RWPE2 (cell line): ENCODE measurements around the gene REN.

Source experiments
- ATAC-seq: fragments of 200-7000 bp; cut with Tn5 transposase; 3 replicates; pipeline ENCODE4 v1.9.1; 2021; ENCODE audit warnings: low read depth
- DNase-seq: peaks from one replicate; pipeline ENCODE4 v3.0.0-alpha.2; 2020; ENCODE audit warnings: low spot score
- H3K27ac ChIP-seq: fragments of 450-650 bp; 2 replicates; pipeline ENCODE4 v1.5.1; 2017; ENCODE audit warnings: mild to moderate bottlenecking; ENCODE audit not compliant: poor library complexity, severe bottlenecking
- H3K27me3 ChIP-seq: fragments of 250-450 bp; sonication (Bioruptor Pico); 2 replicates; pipeline ENCODE4 v1.5.1; 2021; ENCODE audit warnings: mild to moderate bottlenecking, moderate library complexity; ENCODE audit not compliant: insufficient read depth, poor library complexity, severe bottlenecking
- H3K36me3 ChIP-seq: fragments of 250-450 bp; sonication (Bioruptor Pico); 2 replicates; pipeline ENCODE4 v1.5.1; 2020; ENCODE audit warnings: low read depth, mild to moderate bottlenecking, moderate library complexity
- H3K4me1 ChIP-seq: fragments of 250-450 bp; sonication (Bioruptor Pico); 2 replicates; pipeline ENCODE4 v1.5.1; 2021; ENCODE audit warnings: mild to moderate bottlenecking, moderate library complexity; ENCODE audit not compliant: insufficient read depth, poor library complexity, severe bottlenecking
- H3K4me3 ChIP-seq: fragments of 250-450 bp; sonication (Bioruptor Pico); 2 replicates; pipeline ENCODE4 v1.5.1; 2021; ENCODE audit warnings: mild to moderate bottlenecking, moderate library complexity; ENCODE audit not compliant: severe bottlenecking
- H3K9me3 ChIP-seq: fragments of 250-450 bp; sonication (Bioruptor Pico); 2 replicates; pipeline ENCODE4 v1.5.1; 2021; ENCODE audit warnings: mild to moderate bottlenecking, moderate library complexity; ENCODE audit not compliant: severe bottlenecking
- TF ChIP-seq, protein P1 (sequence below): fragments of 450-650 bp; IDR thresholded peaks from one replicate; pipeline ENCODE4 v1.5.1; 2017; ENCODE audit warnings: mild to moderate bottlenecking, moderate library complexity; ENCODE audit not compliant: poor library complexity, severe bottlenecking

The REN gene

DNA sequence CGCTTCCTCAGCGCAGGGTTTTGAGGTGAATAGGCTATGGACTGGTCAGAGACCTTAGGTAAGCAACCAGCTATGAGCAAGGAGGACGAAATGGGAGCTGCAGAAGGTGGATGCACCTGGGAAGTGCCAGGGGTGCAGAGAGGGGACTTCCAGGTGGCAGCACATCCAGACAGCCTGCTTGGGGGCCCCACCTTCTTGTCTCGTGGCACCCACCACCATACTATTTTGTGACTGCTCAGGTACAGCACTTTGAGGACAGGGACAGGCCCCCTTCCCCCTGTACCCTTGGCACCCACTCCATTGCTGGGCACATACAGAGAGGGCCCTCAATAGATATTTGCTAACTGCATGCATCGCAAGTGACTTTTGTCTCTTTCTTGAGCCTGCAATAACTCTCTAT lies 30.9 kb upstream of the REN start:
- Histone ChIP-seq H3K36me3 (no peaks in the 10 kb centered on the region), H3K27me3 (no peaks in the 10 kb centered on the region), H3K27ac (no peak overlapping the region), H3K9me3 (no peaks in the 10 kb centered on the region), H3K4me1 (peaks cover 13% of the 10 kb centered on the region), H3K4me3 (no peak overlapping the region)
- ATAC-seq = no peak
- TF ChIP-seq, protein P1, sequence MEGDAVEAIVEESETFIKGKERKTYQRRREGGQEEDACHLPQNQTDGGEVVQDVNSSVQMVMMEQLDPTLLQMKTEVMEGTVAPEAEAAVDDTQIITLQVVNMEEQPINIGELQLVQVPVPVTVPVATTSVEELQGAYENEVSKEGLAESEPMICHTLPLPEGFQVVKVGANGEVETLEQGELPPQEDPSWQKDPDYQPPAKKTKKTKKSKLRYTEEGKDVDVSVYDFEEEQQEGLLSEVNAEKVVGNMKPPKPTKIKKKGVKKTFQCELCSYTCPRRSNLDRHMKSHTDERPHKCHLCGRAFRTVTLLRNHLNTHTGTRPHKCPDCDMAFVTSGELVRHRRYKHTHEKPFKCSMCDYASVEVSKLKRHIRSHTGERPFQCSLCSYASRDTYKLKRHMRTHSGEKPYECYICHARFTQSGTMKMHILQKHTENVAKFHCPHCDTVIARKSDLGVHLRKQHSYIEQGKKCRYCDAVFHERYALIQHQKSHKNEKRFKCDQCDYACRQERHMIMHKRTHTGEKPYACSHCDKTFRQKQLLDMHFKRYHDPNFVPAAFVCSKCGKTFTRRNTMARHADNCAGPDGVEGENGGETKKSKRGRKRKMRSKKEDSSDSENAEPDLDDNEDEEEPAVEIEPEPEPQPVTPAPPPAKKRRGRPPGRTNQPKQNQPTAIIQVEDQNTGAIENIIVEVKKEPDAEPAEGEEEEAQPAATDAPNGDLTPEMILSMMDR = no peak
- no peak for DNase-seq

DNA sequence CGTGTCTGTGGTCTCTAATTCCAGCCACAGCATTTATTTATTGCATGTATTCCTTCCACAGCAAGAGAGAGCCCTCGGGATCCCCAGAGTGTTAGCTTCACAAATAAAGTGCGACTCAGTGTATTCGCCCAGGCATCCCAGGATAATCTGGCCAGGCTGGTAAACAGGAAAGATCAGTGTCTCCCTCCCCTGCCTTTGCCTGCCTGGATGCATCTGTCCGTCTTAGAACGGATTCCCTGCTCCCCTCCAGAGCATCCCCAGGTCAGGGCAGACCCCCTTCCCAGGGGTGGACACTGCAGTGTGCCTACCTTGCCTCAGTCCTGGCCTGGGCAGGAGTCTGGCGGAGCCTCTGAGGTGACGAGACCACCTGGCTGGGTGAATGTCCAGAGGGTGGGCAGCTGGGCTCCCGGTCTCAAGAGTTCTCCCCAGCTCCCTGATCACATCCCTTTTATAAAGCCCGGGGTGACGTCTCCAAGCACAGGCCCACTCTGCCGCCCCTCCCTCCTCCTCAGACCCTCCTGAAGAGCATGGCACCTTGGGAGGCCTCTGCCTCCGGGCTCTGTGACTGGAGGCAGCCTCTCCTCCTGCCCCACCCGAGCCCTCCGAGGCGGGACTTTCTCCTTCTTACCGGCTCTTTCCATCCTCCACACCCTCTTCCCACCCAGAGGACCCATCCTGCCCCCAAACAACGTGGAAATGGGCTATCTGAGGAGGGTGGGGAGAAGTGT lies 30.1 kb upstream of the REN start, which contains the start of gene KISS1:
Gene KISS1 (minus strand): TSS at position 424 of the 728 bp plus-strand sequence. CDS start 3,615 bp downstream, outside the sequence.
- no peak within 1 kb of the TSS for H3K27ac ChIP-seq
- no peak within 1 kb of the TSS for H3K4me3 ChIP-seq
- H3K27me3 ChIP-seq = no peaks in the 10 kb centered on the region
- no peak for ATAC-seq
- TF ChIP-seq, protein P1 = no peak
- H3K36me3 ChIP-seq = no peaks in the 10 kb centered on the region
- H3K9me3 ChIP-seq = no peaks in the 10 kb centered on the region
- H3K4me1 ChIP-seq = peaks cover 13% of the 10 kb centered on the region
- DNase-seq = no peak

DNA sequence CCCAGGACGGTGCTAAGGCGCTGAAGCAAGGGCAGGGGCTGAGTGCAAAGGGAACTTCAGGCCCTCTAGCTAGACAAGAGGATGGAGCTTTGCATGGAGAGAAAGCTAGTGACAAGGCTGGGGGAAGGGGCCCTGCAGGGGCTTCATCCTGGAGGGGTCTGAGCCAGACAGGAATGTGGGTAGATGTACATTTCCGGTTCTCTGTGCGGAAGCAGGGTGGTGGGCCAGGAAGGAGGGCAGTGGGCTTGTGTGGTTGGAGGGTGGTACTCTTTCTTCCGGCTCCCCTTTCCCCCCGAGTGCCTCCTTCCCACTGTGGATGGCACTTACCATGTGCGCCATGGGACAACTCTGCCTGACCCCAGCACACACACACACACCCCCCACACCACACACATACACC lies 28.6 kb upstream of the REN start:
- Histone ChIP-seq H3K9me3 (no peaks in the 10 kb centered on the region), H3K36me3 (no peaks in the 10 kb centered on the region), H3K27ac (no peak overlapping the region), H3K27me3 (no peaks in the 10 kb centered on the region), H3K4me3 (no peak overlapping the region), H3K4me1 (peaks cover 20% of the 10 kb centered on the region)
- TF ChIP-seq, protein P1 = no peak
- no peak for DNase-seq
- no peak for ATAC-seq

DNA sequence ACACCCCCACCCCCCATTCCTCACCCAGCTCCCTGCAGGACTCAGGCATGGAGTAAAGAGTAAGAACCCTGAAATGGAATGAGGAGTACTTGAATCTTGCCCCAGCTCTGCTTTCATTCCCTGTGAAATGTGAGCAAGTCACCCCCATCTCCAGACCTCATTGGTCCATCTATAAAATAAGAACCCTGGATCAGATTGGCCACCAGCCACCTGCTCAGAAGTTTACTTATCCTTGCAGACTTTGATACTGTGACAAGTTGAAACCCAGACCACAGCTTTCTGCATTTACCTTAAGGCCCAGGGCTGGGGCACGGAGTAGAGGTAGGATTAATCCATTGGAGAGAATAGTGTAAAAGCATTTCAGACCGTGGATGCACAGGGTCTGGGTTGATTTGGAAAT lies 27.9 kb upstream of the REN start:
- Histone ChIP-seq H3K36me3 (no peaks in the 10 kb centered on the region), H3K9me3 (no peaks in the 10 kb centered on the region), H3K27me3 (no peaks in the 10 kb centered on the region), H3K27ac (no peak overlapping the region), H3K4me3 (no peak overlapping the region), H3K4me1 (peaks cover 18% of the 10 kb centered on the region)
- TF ChIP-seq, protein P1 = no peak
- DNase-seq (no peak), ATAC-seq (no peak)

DNA sequence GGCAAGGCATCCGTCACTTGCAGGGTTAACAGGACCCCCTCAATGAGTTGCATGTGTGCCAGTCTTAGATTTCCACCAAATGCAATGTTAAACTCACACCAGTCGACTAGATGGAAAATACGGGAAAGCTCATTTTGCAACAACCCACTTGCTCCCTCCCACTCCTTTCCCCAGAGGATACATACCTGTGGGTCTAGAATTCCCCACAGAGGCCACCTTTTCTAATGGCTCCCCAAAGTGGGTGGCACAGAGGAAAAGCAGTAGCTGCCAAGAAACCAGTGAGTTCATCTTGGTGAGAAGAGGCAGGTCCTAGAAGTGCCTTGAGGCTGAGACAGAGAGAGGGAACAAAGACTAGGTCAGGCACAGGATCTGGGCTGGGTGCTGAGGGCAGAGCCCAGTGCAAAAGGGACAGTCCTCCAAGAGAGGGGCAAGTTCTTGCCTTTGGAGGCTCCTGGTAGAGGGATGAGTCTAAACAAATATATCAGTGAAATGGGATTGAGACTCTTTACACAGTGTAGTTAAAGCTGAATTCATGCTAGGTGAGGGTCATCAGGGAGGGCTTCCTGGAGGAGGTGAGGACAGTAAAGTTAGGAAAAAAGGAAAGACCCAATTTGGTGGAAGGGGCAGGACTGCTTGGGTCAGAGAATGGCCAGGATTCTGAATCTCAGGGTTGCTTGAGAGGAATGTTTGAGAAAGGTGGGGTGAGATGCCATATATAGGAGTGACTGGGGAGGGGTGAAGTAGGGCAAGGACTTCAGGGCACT lies 26.6 kb upstream of the REN start:
- ATAC-seq (no peak), DNase-seq (no peak)
- Histone ChIP-seq H3K9me3 (no peaks in the 10 kb centered on the region), H3K4me3 (no peak overlapping the region), H3K27ac (no peak overlapping the region), H3K36me3 (no peaks in the 10 kb centered on the region), H3K27me3 (no peaks in the 10 kb centered on the region), H3K4me1 (peaks cover 8% of the 10 kb centered on the region)
- TF ChIP-seq, protein P1 = no peak
